GM10847 (cell line): ENCODE measurements around the gene MRPL52.

Source experiments
- POLR2A ChIP-seq: IDR thresholded peaks from 2 replicates; pipeline ENCODE4 v1.6.1; 2011; ENCODE audit not compliant: insufficient read length; ENCODE audit errors: extremely low read depth

Gene MRPL52

GRCh38 chr14:22802860-22803686, 26.6 kb upstream of the MRPL52 start:
- no peak for TF ChIP-seq POLR2A

GRCh38 chr14:22803687-22803974, 26.1 kb upstream of the MRPL52 start:
- no peak for TF ChIP-seq POLR2A

GRCh38 chr14:22807432-22808087, 22.1 kb upstream of the MRPL52 start:
- no peak for TF ChIP-seq POLR2A

DNA sequence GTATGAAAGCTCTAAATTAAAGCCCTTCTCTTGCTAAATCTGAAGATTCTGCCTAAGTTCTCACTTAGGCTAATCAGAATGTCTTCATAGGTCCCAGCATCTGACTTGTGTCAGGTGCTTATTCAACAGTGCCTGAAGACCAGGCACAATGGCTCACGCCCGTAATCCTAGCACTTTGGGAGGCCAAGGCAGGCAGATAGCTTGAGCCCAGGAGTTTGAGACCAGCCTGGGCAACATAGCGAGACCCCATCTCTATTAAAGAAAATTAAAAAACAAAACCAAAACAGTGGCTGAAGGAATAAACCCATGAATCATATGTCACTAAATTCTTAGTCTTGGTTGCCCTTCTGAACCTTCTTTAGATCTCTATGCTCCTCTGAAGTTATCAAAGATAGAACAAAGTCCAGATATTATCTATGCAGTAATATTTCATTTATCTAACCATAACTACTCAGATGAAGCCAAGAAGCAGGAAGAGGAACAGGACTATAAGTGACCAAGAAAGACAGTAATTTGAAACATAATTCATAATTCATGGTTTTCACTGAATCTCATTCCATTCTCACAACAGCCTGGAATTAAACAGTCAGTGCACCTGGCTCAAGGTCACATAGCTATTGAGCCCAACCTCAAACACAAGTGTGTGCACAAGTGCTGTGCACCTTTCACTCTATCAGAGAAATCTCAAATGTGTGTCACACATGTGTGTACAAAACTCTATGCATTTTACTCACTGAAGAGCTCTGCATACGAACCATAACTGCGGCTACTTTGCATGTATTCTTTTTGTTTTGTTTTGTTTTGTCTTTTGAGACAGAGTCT, 21.1 kb upstream of the MRPL52 start:
- no peak for TF ChIP-seq POLR2A

GRCh38 chr14:22811722-22812121, 18.0 kb upstream of the MRPL52 start:
- no peak for TF ChIP-seq POLR2A

DNA sequence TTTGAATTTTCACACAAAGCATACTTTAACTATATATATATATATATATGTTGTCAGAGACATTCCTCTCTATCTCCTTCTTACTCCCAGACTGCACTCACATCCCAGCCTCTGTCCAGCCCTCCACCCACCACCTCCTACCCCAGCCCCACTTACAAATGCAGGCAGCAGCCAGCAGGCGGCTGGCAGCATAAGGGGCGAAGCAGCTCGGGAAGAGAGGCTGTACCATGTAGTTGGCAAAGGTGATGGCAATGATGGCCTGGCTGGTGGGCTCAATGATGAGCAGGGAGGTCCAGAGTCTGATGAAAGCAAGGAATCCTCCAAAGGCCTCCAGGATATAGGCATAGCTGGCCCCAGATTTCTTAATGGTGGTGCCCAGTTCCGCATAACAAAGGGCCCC, 16.9 kb upstream of the MRPL52 start:
- no peak for TF ChIP-seq POLR2A

GRCh38 chr14:22813145-22813544, 16.5 kb upstream of the MRPL52 start:
- no peak for TF ChIP-seq POLR2A

DNA sequence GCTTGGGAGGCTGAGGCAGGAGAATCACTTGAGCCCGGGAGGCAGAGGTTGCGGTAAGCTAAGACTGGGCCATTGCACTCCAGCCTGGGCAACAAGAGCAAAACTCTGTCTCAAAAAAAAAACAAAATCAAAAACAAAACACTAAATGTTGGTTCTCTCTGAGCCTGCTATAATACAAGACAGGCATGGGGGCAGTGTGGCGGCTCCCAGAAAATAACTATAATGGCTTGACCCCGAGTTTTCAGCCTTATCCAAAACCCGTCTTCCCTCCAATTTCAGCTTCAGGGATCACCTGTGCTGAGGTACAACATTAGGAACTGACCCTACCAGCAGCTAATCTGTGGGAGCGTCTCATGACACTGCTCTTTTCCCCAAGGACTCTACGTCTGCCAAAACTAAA, 15.3 kb upstream of the MRPL52 start:
- no peak for TF ChIP-seq POLR2A

- TF ChIP-seq POLR2A: no peak
These were observed 14.6 kb upstream of the MRPL52 start, which contains the start of gene SLC7A7 for GRCh38 chr14:22814941-22815713. Gene SLC7A7, minus strand, starts transcription at chr14:22815435. Its CDS starts 2,037 bp downstream, at chr14:22813398.

- no peak for TF ChIP-seq POLR2A
These were observed 10.3 kb upstream of the MRPL52 start for GRCh38 chr14:22819151-22819988.

DNA sequence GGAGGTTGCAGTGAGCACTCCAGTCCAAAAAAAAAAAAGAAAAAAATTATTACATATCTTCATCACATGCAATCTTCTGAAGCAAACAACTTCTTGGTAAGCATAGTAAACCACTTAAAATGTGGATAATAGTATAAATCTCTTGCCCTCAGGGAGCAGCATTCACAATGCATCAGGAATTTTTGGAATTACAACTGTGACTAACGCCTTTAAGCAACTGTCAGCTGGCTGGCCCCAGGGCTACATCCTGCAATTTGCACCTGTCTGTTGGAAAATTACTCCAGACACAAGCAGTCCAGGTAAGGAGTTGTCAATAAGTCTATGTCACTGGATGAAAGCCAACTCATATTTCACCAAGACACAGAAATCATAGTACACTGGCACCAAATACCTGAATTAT, 9.0 kb upstream of the MRPL52 start:
- no peak for TF ChIP-seq POLR2A

DNA sequence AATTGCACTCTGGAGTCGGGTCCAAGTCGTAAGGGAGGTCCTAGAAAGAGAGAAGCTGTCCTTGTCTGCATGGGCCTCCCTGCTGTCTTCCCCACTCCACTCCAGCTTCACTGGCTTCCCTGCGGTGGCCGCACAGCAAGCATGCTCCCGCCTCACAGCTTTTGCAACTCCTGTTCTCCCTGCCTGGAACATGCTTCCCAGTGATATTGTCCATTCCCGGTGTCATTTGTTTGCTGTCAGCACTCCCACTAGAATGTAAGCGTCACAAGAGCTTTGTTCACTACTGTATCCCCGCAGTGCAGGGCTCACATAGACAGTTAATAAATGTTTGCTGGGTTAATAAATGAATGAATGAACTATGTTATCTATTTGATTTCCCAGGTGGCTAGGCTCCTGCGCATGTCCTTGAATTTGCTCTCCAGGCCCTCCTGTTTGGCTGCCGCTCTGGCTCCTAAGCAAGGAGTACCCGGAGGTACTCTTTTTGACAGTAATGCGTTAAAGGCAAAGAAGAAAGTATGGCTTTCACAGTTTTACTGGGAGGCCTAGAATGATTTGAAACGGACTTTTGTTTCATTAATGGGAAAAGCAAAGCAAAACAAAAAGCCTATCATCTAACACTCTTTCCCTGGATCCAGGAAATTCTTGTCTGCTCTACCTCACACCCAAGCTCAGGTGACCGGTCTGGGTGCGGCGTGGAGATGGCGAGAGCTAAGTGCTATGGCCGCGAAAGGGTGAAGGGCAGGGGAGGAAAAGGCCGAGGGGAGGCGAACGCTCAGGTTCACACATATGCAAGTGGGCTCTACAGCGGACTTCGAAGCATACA, 8.3 kb upstream of the MRPL52 start:
- no peak for TF ChIP-seq POLR2A

GRCh38 chr14:22822016-22822570, 7.6 kb upstream of the MRPL52 start:
- TF ChIP-seq POLR2A: no peak
